Measurements from ENCODE around the gene CDK19.

DNA sequence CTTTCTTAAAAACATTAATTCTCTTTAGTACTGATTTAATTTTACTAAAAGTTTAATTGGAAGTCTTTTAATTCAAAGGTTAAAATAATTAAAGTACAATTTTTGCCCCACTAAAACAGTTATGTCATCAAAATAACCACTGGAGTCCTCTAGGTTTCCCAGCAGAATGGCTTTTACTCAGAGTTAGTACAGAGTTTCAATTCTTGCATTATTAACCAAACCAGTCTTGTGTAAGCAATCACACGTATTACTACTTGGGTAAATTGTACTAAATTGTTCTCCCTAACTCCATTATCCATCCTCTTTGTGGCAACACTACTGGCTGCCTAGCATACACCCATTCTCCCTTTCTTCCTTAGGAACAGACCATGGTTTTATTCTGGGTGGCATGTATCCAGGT, 36.9 kb downstream of the CDK19 start:
- TF ChIP-seq ZNF70 (CRISPR knock-in tag; IDR thresholded peaks at IDR 0.05) = no peak
- TF ChIP-seq GLIS3 (CRISPR knock-in tag; IDR thresholded peaks at IDR 0.05) = no peak
- TF ChIP-seq, protein P1, sequence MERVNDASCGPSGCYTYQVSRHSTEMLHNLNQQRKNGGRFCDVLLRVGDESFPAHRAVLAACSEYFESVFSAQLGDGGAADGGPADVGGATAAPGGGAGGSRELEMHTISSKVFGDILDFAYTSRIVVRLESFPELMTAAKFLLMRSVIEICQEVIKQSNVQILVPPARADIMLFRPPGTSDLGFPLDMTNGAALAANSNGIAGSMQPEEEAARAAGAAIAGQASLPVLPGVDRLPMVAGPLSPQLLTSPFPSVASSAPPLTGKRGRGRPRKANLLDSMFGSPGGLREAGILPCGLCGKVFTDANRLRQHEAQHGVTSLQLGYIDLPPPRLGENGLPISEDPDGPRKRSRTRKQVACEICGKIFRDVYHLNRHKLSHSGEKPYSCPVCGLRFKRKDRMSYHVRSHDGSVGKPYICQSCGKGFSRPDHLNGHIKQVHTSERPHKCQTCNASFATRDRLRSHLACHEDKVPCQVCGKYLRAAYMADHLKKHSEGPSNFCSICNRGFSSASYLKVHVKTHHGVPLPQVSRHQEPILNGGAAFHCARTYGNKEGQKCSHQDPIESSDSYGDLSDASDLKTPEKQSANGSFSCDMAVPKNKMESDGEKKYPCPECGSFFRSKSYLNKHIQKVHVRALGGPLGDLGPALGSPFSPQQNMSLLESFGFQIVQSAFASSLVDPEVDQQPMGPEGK (CRISPR knock-in tag; IDR thresholded peaks at IDR 0.05; ENCODE audit: borderline replicate concordance) = no peak
- TF ChIP-seq, protein P2, sequence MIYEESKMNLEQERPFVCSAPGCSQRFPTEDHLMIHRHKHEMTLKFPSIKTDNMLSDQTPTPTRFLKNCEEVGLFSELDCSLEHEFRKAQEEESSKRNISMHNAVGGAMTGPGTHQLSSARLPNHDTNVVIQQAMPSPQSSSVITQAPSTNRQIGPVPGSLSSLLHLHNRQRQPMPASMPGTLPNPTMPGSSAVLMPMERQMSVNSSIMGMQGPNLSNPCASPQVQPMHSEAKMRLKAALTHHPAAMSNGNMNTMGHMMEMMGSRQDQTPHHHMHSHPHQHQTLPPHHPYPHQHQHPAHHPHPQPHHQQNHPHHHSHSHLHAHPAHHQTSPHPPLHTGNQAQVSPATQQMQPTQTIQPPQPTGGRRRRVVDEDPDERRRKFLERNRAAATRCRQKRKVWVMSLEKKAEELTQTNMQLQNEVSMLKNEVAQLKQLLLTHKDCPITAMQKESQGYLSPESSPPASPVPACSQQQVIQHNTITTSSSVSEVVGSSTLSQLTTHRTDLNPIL (CRISPR knock-in tag; IDR thresholded peaks at IDR 0.05; ENCODE audit: low read depth) = no peak
- no peak for TF ChIP-seq ZC3H10 (CRISPR knock-in tag; IDR thresholded peaks at IDR 0.05)
- TF ChIP-seq TCF4 (CRISPR knock-in tag; IDR thresholded peaks at IDR 0.05; ENCODE audit: borderline replicate concordance) = no peak
- no peak for TF ChIP-seq ZNF8 (CRISPR knock-in tag; IDR thresholded peaks at IDR 0.05)
- no peak for TF ChIP-seq SNAI2 (CRISPR knock-in tag; IDR thresholded peaks at IDR 0.05)
- no peak for TF ChIP-seq ZNF565 (CRISPR knock-in tag; conservative IDR thresholded peaks at IDR 0.05; ENCODE audit: low read depth)
- no peak for TF ChIP-seq ISL1 (CRISPR knock-in tag; IDR thresholded peaks at IDR 0.05)
- no peak for TF ChIP-seq ESRRG (CRISPR knock-in tag; IDR thresholded peaks at IDR 0.05)
- TF ChIP-seq ARNTL (CRISPR knock-in tag; IDR thresholded peaks at IDR 0.05; ENCODE audit: borderline replicate concordance, low read depth) = no peak
- TF ChIP-seq ZFP3 (CRISPR knock-in tag; IDR thresholded peaks at IDR 0.05) = no peak
